A549 (cell line): ENCODE data around the gene PRAMEF12. TPM values are rescaled to one million over a fixed set of nuclear protein-coding genes. Genes with fewer than 3 reads are reported as not detected.

Experiments
- ATAC-seq, 2 experiments: fragments of 200-7000 bp in 1 of 2; fragments of >200 bp in 1 of 2; cut with Nextera tagmentation in 1 of 2; cut with Tn5 transposase in 1 of 2; 3 replicates each; pipeline versions ENCODE4 v1.8.0 to v1.9.1; 2018 to 2020; ENCODE audit warnings: mild to moderate bottlenecking in 1 of 2, moderate library complexity in 1 of 2
- CTCF ChIA-PET: fragments of 300-600 bp; sonication (Branson Sonifier 250); formaldehyde crosslinking; extraction: SDS; loops from one replicate; lab custom pipeline; 2021; ENCODE audit warnings: antibody characterized with exemption, inconsistent platforms; lab: Yijun Ruan, JAX
- POLR2A ChIA-PET: fragments of 350-600 bp; formaldehyde crosslinking; extraction: SDS; loops from one replicate; lab custom pipeline; 2021; ENCODE audit warnings: antibody characterized with exemption, inconsistent platforms; lab: Yijun Ruan, JAX
- DNase-seq, 2 experiments: peaks; one replicate each; pipeline versions ENCODE4 v3.0.0 to v3.0.0-alpha.2; 2011 to 2016; ENCODE audit warnings: low read depth in 1 of 2, low spot score in 1 of 2
- FAIRE-seq: peaks from 2 replicates; lab custom pipeline; 2011; peaks lifted over from hg19 to GRCh38; lab: Jason Lieb, UNC
- H3K27ac ChIP-seq, 2 experiments: fragments of >200 bp; sonication (Bioruptor Twin); formaldehyde crosslinking; 3 replicates each; pipeline ENCODE4 v1.5.1; 2016 to 2017
- H3K4me1 ChIP-seq: fragments of >200 bp; sonication (Bioruptor Twin); formaldehyde crosslinking; 3 replicates; pipeline ENCODE4 v1.6.1; 2016
- H3K4me2 ChIP-seq: fragments of >200 bp; sonication (Bioruptor Twin); formaldehyde crosslinking; 3 replicates; pipeline ENCODE4 v1.6.1; 2016
- H3K4me3 ChIP-seq: fragments of >200 bp; sonication (Bioruptor Twin); formaldehyde crosslinking; 3 replicates; pipeline ENCODE4 v1.5.1; 2016
- H3K9me3 ChIP-seq: fragments of >200 bp; sonication (Bioruptor Twin); formaldehyde crosslinking; 3 replicates; pipeline ENCODE4 v1.6.1; 2016
- BHLHE40 ChIP-seq: IDR thresholded peaks from 2 replicates; pipeline ENCODE4 v1.6.1; 2012; ENCODE audit warnings: low read depth, low read length, inconsistent platforms
- CBX2 ChIP-seq: fragments of 200-600 bp; sonication (generic); IDR thresholded peaks from 2 replicates; pipeline ENCODE4 v1.6.1; 2016; ENCODE audit warnings: low read depth, mild to moderate bottlenecking, borderline replicate concordance
- CEBPB ChIP-seq, 2 experiments: fragments of >200 bp in 1 of 2; sonication (Bioruptor Twin) in 1 of 2; formaldehyde crosslinking in 1 of 2; IDR thresholded peaks; 2 replicates each; pipeline ENCODE4 v1.6.1; 2012 to 2016
- CHD2 ChIP-seq: fragments of 150-350 bp; IDR thresholded peaks from 2 replicates; pipeline ENCODE4 v1.6.1; 2014; ENCODE audit warnings: low read length; ENCODE audit not compliant: partially characterized antibody
- CHD4 ChIP-seq: fragments of 200-600 bp; sonication (generic); IDR thresholded peaks from 2 replicates; pipeline ENCODE4 v1.6.1; 2016; ENCODE audit warnings: antibody characterized with exemption, mild to moderate bottlenecking, borderline replicate concordance
- EP300 ChIP-seq, 2 experiments: fragments of >200 bp; sonication (Bioruptor Twin); formaldehyde crosslinking; IDR thresholded peaks; 2 replicates in 1 of 2; 3 replicates in 1 of 2; pipeline ENCODE4 v1.6.1; 2016 to 2017
- ESRRA ChIP-seq: fragments of 150-350 bp; IDR thresholded peaks from 2 replicates; pipeline ENCODE4 v1.6.1; 2014; ENCODE audit warnings: mild to moderate bottlenecking, low read length, borderline replicate concordance
- GATA3 ChIP-seq: IDR thresholded peaks from 2 replicates; pipeline ENCODE4 v1.6.1; 2012; ENCODE audit warnings: borderline replicate concordance
- HDAC2 ChIP-seq: fragments of 200-600 bp; sonication (generic); IDR thresholded peaks from 2 replicates; pipeline ENCODE4 v1.6.1; 2016
- HOXA7 ChIP-seq: fragments of 250-450 bp; sonication (Bioruptor Pico); IDR thresholded peaks from 2 replicates; pipeline ENCODE4 v1.5.0; 2020; ENCODE audit warnings: mild to moderate bottlenecking, moderate library complexity
- HOXB13 ChIP-seq: fragments of 250-450 bp; sonication (Bioruptor Pico); IDR thresholded peaks from 2 replicates; pipeline ENCODE4 v1.5.0; 2020; ENCODE audit warnings: low read depth, mild to moderate bottlenecking, moderate library complexity
- JUN ChIP-seq, 2 experiments: fragments of >200 bp; sonication (Bioruptor Twin); formaldehyde crosslinking; IDR thresholded peaks; 2 replicates in 1 of 2; 3 replicates in 1 of 2; pipeline ENCODE4 v1.6.1; 2016 to 2017
- MYC ChIP-seq: IDR thresholded peaks from 2 replicates; pipeline ENCODE4 v1.6.1; 2012; ENCODE audit warnings: mild to moderate bottlenecking, inconsistent platforms, low read length, improper control_type of control experiment, borderline replicate concordance
- NPAS2 ChIP-seq: fragments of 250-450 bp; sonication (Bioruptor Pico); IDR thresholded peaks from 2 replicates; pipeline ENCODE4 v1.8.0; 2022; ENCODE audit warnings: mild to moderate bottlenecking, moderate library complexity, borderline replicate concordance
- NR3C1 ChIP-seq: fragments of >200 bp; sonication (Bioruptor Twin); formaldehyde crosslinking; IDR thresholded peaks from 3 replicates; pipeline ENCODE4 v1.6.1; 2017
- PHF8 ChIP-seq: fragments of 200-600 bp; sonication (generic); IDR thresholded peaks from 2 replicates; pipeline ENCODE4 v1.6.1; 2016; ENCODE audit warnings: low read depth, mild to moderate bottlenecking, antibody characterized with exemption, moderate library complexity, borderline replicate concordance
- RARB ChIP-seq: fragments of 250-450 bp; sonication (Bioruptor Pico); IDR thresholded peaks from 2 replicates; pipeline ENCODE4 v1.8.0; 2021; ENCODE audit warnings: mild to moderate bottlenecking, moderate library complexity
- SMC3 ChIP-seq: fragments of >200 bp; sonication (Bioruptor Twin); formaldehyde crosslinking; IDR thresholded peaks from 3 replicates; pipeline ENCODE4 v1.6.1; 2018; ENCODE audit warnings: inconsistent platforms
- SREBF2 ChIP-seq: fragments of 450-650 bp; IDR thresholded peaks from 2 replicates; pipeline ENCODE4 v1.6.1; 2014; ENCODE audit warnings: mild to moderate bottlenecking, moderate library complexity
- TP53 ChIP-seq: fragments of 250-450 bp; sonication (Bioruptor Pico); IDR thresholded peaks from 2 replicates; pipeline ENCODE4 v1.5.0; 2021; ENCODE audit warnings: mild to moderate bottlenecking, moderate library complexity
- ZC3H11A ChIP-seq: fragments of 450-650 bp; IDR thresholded peaks from 2 replicates; pipeline ENCODE4 v1.6.1; 2014; ENCODE audit warnings: antibody characterized with exemption, mild to moderate bottlenecking
- ZFP36 ChIP-seq: fragments of 450-650 bp; IDR thresholded peaks from 2 replicates; pipeline ENCODE4 v1.6.1; 2014; ENCODE audit warnings: borderline replicate concordance; ENCODE audit not compliant: partially characterized antibody
- ZNF302 ChIP-seq: fragments of 250-450 bp; sonication (Bioruptor Pico); IDR thresholded peaks from 2 replicates; pipeline ENCODE4 v1.9.0; 2021; ENCODE audit warnings: inconsistent platforms, mild to moderate bottlenecking, moderate library complexity
- WGBS: methylation state at CpG from one replicate; pipeline ENCODE4 v1.1.6; 2017; ENCODE audit errors: missing lambda C conversion rate; 5-methylcytosine and 5-hydroxymethylcytosine counted together
- polyA plus RNA-seq, 4 experiments: library from polyadenylated mRNA; depleted of rRNA in 3 of 4; stranded (reverse); fragments of >200 nt; fragmentation: RNase III in 1 of 4; extraction: RNeasy Plus Mini Kit Qiagen cat#74134 plus additional on column Dnase treatment in 1 of 4; gene quantifications; 2 replicates in 3 of 4; 3 replicates in 1 of 4; pipeline ENCODE4 v1.2.3, GENCODE V29; 2011 to 2017
- TF ChIP-seq, protein P1 (sequence below): IDR thresholded peaks from 2 replicates; pipeline ENCODE4 v1.6.1; 2012; ENCODE audit warnings: low read depth, borderline replicate concordance
- TF ChIP-seq, protein P2 (sequence below): fragments of 250-450 bp; sonication (Bioruptor Pico); IDR thresholded peaks from 2 replicates; pipeline ENCODE4 v1.5.0; 2020; ENCODE audit warnings: low read depth, mild to moderate bottlenecking, moderate library complexity
- TF ChIP-seq, protein P3 (sequence below): fragments of >200 bp; sonication (Bioruptor Twin); formaldehyde crosslinking; IDR thresholded peaks from 3 replicates; pipeline ENCODE4 v1.5.1; 2016
- TF ChIP-seq, protein P4 (sequence below): IDR thresholded peaks from 2 replicates; pipeline ENCODE4 v1.6.1; 2012
- TF ChIP-seq, protein P5 (sequence below): fragments of >200 bp; sonication (Bioruptor Twin); formaldehyde crosslinking; IDR thresholded peaks from 3 replicates; pipeline ENCODE4 v1.6.1; 2016

PRAMEF12 gene
- polyA plus RNA-seq, 2 of the 4 experiments (the other 2 are of a cell fraction) = not detected

DNA sequence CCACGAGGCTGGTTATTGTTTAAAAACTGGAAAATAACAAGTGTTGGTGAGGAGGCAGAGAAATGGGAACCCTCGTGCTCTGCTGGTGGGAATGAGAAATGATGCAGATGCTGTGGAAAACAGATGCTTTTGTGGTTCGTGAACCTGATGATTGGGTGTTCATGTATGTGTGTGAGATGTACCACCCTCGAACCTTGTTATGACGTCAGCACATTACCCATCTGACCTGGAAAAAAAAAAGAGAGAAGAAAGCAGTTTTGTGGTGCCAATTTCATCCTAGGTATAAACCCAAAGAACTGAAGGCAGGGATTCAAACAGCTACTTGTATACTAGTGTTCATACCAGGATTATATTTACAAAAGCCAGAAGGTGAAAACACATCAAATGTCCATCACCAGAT lies 33.9 kb upstream of the PRAMEF12 start:
- no peak overlapping the region for H3K4me2 ChIP-seq
- H3K4me1 ChIP-seq = no peaks in the 10 kb centered on the region
- no peak overlapping the region for H3K4me3 ChIP-seq
- ATAC-seq = no peak
- peaks cover 4% of the 10 kb centered on the region; the same call in 1 of the 3 replicates for H3K9me3 ChIP-seq
- no peak overlapping the region for H3K27ac ChIP-seq
- POLR2A ChIA-PET = no interaction called here
- no peak for DNase-seq
- 6% methylated on average over 5 of the region's 5 CpGs for WGBS
- TF ChIP-seq EP300 (IDR thresholded peaks at IDR 0.05) (no peak), CHD2 (no peak)
- no peak for FAIRE-seq
- CTCF ChIA-PET = interaction anchor here (0.9 kb wide), 1 partner anchor 13 kb away, joined by 4 read pairs; no protein-coding TSS in a partner anchor

DNA sequence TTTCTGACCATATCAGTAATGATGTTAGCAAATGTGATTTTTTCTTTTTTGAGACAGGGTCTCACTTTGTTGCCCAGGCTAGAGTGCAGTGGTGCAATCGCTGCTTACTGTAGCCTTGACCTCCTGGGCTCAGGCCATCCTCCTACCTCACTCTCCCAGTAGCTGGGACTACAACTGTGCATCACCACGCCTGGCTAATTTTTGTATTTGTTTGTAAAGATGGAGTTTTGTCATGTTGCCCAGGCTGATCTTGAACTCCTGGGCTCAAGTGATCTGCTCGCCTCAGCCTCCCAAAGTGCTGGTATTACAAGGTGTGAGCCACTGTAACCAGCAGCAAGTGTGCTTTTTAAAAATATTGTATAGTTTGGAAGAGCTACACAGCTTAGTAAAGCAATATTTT lies 31.6 kb upstream of the PRAMEF12 start:
- CTCF ChIA-PET = no interaction called here
- 39% methylated on average over 3 of the region's 3 CpGs for WGBS
- H3K4me1 ChIP-seq = no peaks in the 10 kb centered on the region
- TF ChIP-seq GATA3 (no peak), RARB (CRISPR knock-in tag) (no peak), CEBPB (IDR thresholded peaks at IDR 0.05) (no peak), ESRRA (no peak), TP53 (no peak), CBX2 (no peak), SMC3 (no peak), CHD4 (no peak), PHF8 (no peak), HOXA7 (CRISPR knock-in tag) (no peak), ZC3H11A (no peak), HOXB13 (CRISPR knock-in tag) (no peak), MYC (no peak), NPAS2 (CRISPR knock-in tag) (no peak), ZNF302 (no peak)
- TF ChIP-seq, protein P1, sequence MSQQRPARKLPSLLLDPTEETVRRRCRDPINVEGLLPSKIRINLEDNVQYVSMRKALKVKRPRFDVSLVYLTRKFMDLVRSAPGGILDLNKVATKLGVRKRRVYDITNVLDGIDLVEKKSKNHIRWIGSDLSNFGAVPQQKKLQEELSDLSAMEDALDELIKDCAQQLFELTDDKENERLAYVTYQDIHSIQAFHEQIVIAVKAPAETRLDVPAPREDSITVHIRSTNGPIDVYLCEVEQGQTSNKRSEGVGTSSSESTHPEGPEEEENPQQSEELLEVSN = no peak
- TF ChIP-seq, protein P2, sequence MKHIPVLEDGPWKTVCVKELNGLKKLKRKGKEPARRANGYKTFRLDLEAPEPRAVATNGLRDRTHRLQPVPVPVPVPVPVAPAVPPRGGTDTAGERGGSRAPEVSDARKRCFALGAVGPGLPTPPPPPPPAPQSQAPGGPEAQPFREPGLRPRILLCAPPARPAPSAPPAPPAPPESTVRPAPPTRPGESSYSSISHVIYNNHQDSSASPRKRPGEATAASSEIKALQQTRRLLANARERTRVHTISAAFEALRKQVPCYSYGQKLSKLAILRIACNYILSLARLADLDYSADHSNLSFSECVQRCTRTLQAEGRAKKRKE (CRISPR knock-in tag) = no peak
- TF ChIP-seq, protein P3, sequence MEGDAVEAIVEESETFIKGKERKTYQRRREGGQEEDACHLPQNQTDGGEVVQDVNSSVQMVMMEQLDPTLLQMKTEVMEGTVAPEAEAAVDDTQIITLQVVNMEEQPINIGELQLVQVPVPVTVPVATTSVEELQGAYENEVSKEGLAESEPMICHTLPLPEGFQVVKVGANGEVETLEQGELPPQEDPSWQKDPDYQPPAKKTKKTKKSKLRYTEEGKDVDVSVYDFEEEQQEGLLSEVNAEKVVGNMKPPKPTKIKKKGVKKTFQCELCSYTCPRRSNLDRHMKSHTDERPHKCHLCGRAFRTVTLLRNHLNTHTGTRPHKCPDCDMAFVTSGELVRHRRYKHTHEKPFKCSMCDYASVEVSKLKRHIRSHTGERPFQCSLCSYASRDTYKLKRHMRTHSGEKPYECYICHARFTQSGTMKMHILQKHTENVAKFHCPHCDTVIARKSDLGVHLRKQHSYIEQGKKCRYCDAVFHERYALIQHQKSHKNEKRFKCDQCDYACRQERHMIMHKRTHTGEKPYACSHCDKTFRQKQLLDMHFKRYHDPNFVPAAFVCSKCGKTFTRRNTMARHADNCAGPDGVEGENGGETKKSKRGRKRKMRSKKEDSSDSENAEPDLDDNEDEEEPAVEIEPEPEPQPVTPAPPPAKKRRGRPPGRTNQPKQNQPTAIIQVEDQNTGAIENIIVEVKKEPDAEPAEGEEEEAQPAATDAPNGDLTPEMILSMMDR = no peak
- no peak for FAIRE-seq
- no peak overlapping the region for H3K4me3 ChIP-seq
- no peak for DNase-seq
- H3K9me3 ChIP-seq = no peaks in the 10 kb centered on the region
- POLR2A ChIA-PET = no interaction called here
- no peak overlapping the region for H3K27ac ChIP-seq
- no peak for ATAC-seq
- H3K4me2 ChIP-seq = no peak overlapping the region

DNA sequence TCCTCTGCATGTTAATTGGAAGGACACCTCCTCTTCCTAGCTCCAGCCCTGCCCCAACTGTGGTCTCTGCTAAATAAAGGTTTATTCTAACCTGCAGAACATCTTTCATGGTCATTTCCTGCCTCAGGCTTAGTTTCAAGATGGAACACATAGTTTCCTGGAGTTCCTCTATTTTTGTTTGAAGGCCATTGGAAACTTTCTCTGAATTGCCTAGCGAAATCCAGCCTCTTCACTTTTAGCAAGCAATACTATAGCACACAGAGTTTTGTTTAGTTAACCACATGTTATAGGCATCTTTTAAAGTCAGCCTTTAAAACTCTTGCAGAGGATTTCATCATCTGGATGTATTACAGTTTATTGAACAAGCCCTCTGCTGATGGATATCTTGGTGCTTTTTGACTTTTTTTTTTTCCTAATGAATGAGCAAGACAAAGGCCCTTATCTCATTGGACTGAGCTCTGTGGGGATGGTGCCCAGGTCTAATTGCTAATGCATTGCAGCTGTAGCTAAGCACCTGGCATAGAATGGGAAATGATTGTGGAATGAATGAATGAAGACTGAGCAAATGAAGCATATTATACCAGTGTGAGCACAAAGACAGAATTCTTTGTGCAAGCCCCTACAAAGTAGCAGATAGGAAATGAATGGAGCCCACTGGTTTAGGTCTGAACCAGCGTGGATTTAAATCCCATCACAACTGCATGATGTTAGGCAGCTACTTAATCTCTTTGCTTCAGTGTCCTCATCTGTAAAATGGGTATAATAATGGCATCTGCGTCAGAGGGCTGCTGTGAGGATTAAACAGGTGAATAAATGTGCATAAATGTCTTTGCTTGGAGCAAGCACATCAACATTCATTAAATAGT lies 28.2 kb upstream of the PRAMEF12 start:
- no peak for ATAC-seq
- POLR2A ChIA-PET = no interaction called here
- FAIRE-seq = no peak
- Histone ChIP-seq H3K4me1 (no peaks in the 10 kb centered on the region), H3K9me3 (peaks cover 10% of the 10 kb centered on the region; the same call in 1 of the 3 replicates), H3K27ac (no peak overlapping the region), H3K4me2 (no peak overlapping the region), H3K4me3 (no peak overlapping the region)
- DNase-seq = no peak
- CTCF ChIA-PET = interaction anchor here (1.0 kb wide), 1 partner anchor 620 kb away, joined by 3 read pairs; no protein-coding TSS in a partner anchor
- WGBS = 12% methylated on average over 3 of the region's 3 CpGs
- TF ChIP-seq, protein P4, sequence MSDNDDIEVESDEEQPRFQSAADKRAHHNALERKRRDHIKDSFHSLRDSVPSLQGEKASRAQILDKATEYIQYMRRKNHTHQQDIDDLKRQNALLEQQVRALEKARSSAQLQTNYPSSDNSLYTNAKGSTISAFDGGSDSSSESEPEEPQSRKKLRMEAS = no peak
- no peak for TF ChIP-seq NR3C1
- TF ChIP-seq MYC = no peak
- no peak for TF ChIP-seq TP53
- no peak for TF ChIP-seq BHLHE40
- no peak for TF ChIP-seq HDAC2
- TF ChIP-seq, protein P5, sequence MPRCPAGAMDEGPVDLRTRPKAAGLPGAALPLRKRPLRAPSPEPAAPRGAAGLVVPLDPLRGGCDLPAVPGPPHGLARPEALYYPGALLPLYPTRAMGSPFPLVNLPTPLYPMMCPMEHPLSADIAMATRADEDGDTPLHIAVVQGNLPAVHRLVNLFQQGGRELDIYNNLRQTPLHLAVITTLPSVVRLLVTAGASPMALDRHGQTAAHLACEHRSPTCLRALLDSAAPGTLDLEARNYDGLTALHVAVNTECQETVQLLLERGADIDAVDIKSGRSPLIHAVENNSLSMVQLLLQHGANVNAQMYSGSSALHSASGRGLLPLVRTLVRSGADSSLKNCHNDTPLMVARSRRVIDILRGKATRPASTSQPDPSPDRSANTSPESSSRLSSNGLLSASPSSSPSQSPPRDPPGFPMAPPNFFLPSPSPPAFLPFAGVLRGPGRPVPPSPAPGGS = no peak
- no peak for TF ChIP-seq CEBPB (IDR thresholded peaks at IDR 0.05)
- no peak for TF ChIP-seq ZFP36
- TF ChIP-seq, protein P3 = no peak
- TF ChIP-seq JUN (IDR thresholded peaks at IDR 0.05) = no peak
- TF ChIP-seq SREBF2 = no peak
